GM18519 (cell line): Measurements from ENCODE around the gene CDK2.

Experiments used
- ATAC-seq: cut with Tn5 transposase; IDR thresholded peaks from one replicate; pipeline ENCODE4 v1.9.1; 2021; ENCODE audit warnings: mild to moderate bottlenecking, moderate library complexity; ENCODE audit not compliant: unreplicated experiment, low FRiP score

Gene CDK2

DNA sequence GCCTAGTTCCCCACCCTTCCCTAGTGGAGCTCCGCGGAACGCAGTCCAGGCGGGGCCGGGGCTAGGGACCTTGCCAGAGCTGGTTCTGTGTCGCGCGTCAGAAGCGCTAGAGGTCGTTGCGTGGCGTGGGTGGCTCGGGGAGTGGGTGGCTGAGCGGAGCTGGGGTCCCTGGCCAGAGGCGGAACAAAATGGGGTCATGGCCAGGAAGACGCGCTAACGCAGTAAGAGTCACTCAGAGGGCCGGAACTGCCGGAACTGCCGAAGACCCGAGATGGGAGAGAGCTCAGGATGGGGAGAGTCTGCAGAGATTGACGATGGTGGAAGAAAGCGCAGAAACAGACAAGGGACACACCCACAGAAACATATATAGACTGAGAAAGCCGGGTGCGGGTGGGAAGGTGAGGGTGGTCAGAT is 30.9 kb upstream of the CDK2 start:
- no peak for ATAC-seq

DNA sequence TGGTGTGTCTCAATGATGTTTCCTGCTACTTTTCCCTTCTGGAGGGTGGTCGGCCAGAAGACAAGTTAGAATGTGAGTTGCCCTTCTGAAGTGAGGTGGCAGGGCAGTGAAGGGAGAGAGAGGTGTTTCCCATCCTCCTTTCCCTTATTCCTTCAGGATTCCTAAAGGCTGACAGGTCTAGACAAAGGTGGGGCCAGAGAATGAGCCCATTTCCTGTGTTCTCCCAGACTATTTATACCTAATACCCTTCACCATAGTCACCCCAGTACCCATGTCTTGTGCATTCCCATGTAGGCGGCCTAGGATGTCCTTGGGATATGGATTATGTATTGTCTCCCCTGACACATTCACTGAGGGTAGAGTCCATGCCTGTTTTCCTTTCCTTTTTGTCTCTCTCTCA is 28.6 kb upstream of the CDK2 start:
- no peak for ATAC-seq

DNA sequence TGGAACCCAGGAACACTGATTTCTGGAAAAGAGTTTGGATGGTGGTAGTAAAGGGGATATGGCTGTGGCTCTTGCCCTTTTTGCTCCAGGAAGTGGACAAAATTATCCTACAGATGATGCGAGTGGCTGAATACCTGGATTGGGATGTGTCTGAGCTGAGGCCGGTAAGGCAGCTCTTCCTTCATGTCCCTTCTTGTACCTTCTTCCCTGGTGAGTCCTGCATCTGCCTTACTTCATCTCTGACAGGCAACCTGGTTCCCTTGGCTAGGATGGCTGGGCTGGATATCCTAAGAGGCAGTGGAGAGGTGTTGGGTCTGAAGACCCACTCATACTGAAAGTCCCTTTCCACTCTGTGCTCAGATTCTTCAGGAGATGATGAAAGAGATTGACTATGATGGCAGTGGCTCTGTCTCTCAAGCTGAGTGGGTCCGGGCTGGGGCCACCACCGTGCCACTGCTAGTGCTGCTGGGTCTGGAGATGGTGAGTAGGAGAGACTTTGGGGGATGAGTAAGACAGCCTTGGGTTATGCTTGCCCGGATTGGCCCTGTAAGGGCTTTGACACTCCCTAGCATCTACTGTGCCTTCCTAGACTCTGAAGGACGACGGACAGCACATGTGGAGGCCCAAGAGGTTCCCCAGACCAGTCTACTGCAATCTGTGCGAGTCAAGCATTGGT is 27.7 kb upstream of the CDK2 start:
- ATAC-seq = no peak

DNA sequence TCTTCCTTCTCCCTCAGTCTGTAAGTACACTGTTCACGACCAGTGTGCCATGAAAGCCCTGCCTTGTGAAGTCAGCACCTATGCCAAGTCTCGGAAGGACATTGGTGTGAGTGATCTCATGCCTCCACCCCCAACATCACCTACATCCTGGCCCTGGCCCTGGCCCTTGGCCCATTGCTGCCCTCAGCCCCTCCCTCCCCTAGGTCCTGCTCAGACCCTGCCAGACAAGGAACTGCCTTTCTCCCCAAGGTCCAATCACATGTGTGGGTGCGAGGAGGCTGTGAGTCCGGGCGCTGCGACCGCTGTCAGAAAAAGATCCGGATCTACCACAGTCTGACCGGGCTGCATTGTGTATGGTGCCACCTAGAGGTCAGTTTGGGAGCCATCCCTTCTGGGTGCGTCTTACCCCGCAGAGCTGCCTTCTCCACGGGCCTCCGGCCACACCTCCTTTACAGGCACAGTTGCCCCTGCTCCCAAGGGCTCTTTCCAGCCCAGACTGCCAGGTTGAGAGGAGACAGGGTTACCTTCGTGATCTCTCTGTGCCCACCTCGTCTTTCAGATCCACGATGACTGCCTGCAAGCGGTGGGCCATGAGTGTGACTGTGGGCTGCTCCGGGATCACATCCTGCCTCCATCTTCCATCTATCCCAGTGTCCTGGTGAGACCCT is 26.4 kb upstream of the CDK2 start:
- peak; percentile 68 for ATAC-seq

DNA sequence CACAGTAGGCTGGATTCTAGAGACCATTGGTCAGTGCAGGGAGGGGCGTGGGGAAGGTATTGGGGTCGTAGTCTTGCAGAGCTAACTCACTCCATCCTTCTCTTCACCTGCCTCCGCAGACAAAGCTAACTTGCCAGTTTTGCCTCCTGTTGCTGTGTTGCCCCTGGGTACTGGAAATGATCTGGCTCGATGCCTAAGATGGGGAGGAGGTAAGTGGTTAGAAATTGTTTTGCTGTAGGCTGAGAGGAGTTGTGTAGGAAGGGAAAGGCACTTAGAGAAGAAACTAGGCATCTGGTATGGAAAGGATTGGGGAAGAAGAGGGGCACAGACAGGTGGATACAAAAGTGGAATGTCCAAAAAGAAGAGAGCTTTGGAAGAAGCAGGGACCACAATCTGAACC is 24.6 kb upstream of the CDK2 start:
- ATAC-seq = no peak

DNA sequence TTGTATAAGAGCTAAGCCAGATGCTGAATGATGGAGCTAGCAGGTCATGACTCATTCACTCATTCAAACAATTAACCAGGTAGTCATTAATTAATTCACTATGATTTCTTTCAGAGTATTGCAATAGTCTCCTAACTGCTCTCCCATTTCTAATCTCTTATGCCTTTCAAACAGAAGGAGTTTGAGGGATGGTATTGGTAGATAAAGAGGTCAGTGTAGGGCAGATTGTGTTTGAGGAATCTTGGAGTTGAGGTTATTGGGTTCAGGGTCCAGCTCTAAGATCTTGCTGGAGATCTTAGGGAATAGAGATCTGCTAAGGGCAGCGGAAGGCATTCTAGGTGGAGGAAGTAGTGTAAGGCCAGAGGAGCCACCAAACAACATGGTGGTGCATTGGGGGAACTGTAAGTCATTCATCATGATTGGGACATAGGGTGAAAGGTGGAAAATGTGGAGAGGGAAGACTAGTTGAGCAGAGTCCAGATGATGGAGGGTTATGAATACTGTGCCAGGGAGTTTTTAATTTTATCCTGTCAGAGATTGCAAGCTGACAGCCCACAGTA is 24.0 kb upstream of the CDK2 start:
- no peak for ATAC-seq

DNA sequence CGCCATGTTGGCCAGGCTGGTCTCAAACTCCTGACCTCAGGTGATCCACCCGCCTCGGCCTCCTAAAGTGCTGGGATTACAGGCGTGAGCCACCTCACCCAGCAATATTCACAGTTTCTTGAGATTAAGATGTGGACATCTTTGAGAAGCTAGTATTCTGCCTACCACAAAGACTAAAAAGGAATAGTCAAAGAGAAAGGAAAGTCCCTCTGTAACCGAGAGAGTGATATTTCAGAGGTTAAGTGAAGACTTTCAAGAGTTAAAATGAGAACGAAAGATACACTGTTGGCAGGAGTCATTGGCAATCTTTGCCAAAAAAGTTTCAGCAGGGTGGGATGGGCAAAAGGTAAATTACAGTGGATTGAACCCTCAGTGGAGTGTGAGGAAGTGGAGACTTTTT is 20.1 kb upstream of the CDK2 start:
- ATAC-seq = no peak

DNA sequence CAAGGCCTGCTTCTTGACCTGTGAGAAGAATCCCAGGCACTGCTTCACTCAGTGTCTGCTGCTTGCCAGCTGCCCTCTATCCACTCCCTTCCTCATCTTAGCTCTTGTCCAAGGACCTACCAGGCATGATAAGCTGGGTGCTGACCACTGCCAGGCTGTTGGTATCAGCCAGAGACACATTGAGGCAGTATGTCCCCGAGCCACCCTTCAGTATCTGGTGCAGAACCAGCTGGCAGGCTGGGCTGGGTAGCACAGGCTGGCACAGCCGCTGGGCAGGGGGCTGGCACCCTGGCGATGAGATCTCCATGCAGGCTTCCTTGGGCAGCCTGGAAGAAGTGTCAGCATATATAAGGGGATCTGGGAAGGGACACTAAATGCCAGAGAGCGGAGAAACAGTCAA is 11.3 kb upstream of the CDK2 start:
- no peak for ATAC-seq

DNA sequence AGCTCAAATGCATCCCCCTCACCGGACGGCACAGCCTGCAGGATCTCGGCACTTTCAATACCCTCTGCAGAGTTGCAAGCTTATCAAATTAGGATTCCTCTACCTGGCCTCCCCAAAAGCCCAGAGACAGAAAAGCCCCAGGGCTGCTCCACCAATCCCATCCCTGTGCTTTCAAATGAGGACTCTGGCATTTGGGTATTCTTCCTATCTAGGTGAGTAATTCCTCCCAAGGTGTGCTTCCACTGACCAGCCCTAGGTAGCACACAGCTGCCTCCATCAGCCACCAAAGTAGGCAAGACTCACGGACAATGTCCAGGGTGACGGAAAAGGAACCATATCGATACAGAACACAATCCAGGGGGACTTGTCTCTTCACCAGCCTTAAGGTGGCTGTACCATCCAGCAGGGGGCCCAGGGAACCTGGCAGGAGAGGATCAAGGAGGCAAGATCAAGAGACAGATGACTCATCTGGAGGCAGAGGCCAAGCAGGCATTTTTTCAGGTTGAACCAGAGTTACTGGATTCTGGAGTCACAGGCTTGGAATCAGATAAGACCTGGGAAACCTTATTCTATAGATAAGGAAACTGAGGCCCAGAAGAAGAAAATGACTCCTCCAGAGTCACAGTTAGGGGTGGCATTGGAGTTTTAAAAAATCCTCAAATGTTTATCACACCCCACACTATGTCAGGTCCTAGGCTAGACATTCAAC is 10.7 kb upstream of the CDK2 start:
- no peak for ATAC-seq

DNA sequence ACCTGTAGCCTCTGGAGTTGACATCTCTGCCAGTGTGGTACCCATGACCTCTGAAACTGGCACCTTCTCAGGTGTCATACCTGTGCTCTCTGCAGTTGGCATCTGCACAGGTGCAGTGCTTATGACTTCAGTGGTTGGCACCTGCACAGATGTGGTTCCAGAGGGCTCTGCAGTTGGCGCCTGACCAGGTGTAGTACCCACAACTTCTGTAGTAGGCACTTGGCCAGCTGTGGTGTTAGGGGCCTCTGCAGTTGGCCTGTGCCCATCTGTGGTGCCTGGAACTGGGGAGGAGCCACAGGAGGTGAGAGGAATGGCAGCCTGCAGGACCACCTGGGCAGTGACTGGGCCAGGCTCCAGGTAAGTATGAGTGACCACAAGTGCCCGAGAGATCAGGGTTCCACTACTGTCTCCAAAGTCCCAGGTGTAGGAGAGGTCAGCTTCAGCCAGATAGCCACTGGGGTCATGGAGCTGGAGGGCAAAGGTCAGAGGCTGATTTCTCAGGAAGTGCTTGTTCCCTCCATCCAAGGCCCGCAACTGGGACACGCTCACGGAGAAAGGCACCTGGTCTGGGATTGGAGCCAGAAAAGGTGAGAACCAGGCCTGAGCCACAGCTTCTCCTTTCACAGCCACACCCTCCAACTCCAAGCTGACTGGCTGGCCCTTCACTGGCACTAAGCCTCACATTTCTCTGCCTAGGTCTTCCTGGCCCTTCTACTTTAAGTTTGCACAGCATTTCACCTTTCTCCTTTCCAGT is 9.3 kb upstream of the CDK2 start:
- no peak for ATAC-seq

DNA sequence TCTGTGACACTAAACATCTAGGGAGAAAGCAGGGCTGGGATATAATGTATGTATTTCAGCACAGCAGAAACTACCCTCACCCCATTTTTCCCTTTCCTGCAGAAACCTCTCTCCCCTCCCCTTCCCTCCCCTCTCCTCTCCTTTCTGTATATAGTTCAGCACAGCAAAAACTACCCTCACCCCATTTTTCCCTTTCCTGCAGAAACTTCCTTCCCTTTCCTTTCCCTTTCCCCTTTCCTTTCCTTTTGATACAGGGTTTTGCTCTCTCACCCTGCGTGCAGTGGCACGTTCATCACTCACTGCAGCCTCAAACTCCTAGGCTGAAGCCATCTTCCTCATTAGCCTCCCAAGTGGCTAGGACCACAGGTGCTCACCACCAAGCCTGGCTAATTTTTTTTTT is 2.9 kb upstream of the CDK2 start:
- ATAC-seq = no peak

DNA sequence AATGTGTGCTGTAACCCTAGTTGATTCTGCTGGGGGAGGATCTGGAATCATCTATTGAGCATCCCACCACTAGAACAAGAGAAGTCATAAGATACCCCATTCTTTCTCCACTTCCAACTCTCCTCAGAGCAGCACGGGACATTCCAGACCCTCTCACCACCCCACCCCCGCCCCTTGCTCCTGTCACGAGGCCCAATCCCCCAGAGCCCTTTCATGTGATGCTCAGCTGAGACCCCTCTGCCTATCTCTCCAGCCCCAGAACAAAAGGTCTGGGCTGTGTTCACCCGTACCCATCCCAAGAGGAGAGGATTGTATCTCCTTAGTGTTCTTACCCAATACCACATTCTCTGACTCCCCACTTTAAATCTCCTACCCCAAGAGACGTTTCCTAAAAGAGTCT is 1.4 kb upstream of the CDK2 start:
- ATAC-seq = no peak

DNA sequence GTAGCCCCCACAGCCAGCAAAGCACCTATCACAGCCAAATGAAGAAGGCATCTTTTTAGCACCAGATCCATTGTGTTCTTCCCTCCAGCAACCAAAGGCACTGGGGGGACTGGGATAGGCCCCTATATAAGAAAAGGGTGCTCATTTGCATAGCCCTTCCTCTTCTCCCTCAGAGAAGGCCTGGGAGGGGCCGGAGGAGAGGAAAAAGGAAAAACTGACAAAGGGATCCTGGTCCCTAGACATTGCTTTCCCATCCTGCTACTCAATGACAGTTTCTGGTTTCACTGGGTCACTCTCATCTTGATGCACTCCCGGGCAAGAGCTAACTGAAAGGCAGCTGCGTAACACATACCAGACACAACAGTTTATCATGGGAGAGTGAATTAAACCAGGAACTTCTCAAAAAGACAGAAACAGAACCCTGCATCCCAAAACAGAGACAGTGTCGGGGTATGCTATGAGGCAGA is 656 bp upstream of the CDK2 start, which contains the start of gene PMEL:
Gene PMEL (minus strand): TSS at position 102 of the 467 bp plus-strand sequence. CDS start 31 bp downstream, at position 71.
- ATAC-seq = no peak

DNA sequence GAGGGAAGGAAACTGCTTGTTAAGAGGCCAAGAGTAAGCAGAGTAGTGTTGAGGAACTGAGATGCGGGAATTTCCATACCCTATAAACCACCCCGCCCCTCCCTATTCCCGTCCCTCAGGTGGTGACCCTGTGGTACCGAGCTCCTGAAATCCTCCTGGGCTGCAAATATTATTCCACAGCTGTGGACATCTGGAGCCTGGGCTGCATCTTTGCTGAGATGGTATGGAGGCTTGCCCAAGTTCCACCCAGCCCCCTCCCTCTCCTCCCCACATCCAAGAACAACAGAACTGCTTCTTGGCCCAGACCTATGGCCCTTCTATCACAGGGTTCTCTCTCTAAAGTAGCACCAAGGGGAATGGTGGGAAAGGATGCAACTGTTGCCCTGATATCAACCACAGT is 2.7 kb downstream of the CDK2 start:
- ATAC-seq = no peak

DNA sequence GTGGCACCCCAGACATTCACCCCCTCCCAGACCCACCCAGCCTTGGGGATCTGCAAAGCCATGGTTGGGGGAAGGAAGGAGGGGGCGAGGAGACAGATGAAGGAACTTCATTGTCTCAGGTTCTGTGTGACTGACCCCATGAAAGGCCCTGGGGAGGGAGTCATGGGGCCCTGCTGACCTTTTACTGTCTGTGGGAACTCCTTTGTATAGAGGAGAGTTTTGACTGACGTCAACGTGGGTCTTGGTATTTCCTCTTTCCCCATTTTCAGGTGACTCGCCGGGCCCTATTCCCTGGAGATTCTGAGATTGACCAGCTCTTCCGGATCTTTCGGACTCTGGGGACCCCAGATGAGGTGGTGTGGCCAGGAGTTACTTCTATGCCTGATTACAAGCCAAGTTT is 4.1 kb downstream of the CDK2 start:
- no peak for ATAC-seq

DNA sequence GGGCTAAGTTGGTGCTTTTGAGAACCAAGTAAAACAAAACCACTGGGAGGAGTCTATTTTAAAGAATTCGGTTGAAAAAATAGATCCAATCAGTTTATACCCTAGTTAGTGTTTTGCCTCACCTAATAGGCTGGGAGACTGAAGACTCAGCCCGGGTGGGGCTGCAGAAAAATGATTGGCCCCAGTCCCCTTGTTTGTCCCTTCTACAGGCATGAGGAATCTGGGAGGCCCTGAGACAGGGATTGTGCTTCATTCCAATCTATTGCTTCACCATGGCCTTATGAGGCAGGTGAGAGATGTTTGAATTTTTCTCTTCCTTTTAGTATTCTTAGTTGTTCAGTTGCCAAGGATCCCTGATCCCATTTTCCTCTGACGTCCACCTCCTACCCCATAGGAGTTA is 5.4 kb downstream of the CDK2 start:
- no peak for ATAC-seq

DNA sequence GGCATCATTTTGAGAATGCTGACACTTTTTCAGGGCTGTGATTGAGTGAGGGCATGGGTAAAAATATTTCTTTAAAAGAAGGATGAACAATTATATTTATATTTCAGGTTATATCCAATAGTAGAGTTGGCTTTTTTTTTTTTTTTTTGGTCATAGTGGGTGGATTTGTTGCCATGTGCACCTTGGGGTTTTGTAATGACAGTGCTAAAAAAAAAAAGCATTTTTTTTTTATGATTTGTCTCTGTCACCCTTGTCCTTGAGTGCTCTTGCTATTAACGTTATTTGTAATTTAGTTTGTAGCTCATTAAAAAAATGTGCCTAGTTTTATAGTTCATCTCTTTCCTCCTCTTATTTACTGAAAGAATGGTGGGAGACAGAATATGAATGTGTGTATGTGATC is 5.8 kb downstream of the CDK2 start:
- ATAC-seq = no peak

DNA sequence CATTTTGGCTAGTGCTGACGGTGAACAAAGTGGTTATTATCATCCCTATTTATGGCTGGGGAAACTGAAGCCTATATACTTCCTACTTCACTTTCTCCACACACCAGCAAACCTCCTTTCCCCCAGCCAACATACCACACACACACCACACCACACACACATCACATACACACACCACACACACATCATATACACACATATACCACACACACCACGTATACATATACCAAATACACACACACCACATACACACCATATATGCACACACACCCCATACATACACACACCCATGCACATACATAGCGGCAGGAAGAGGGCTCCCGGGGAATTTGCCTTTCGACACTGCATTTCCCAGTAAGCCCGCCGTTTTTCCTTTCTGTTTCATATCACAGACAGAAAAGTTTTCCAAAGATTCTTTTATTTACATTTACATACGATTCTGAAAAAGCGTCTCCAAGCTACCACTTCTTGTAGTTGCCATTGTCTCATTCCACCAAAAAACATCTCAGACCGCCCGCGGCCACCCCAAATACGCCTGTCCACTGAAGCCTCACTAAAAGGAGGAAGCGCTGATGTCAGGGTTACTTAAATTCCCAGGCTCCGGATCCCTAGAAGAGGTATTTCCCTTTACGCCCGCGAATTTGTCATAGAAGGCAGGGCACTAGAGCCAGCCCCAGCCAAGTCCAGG is 6.4 kb downstream of the CDK2 start:
- ATAC-seq = no peak

DNA sequence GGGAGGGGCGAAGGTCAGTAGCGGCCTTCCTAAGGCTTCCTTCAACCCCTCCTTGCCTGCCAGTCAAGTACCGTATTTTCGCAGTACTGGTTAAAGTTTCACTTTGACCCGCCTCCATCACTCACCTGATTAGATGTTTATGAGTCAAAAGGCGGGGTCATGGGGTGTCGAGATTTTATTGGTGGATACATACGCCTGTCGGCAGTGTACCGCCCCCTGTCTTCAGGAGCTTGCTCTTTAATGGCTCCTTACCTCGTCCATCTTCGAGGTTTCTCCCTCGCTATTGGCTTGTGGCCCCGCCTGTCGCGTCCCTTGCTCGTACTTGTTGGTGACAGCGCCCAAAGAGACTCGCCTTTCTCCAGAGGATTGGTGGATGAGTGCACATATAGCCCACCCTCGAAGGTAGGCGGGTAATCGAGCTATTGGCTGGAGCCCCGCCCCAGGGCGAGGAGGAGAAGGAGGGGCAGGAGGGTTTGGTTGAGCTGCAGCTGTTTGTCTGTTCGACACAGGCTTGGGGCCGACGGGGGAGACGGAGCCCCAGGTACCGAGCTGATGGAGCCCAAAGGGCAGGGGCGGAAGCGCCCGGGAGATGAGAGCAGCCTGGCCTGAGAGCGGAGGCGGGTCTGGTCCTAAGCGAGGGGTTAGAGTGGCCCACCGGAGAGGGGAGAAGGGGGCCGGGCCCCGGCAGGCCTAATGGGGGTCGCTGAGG is 7.1 kb downstream of the CDK2 start, which contains the start of gene RAB5B:
Gene RAB5B (plus strand): TSS at position 480 of the 709 bp plus-strand sequence. CDS start 12,883 bp downstream, outside the sequence.
- peak; percentile 92 for ATAC-seq
